Astrocyte of the spinal cord (primary cell): Measurements from ENCODE around the gene TEDC1.

ENCODE experiments used
- DNase-seq: peaks from one replicate; pipeline ENCODE4 v3.0.0; 2011; ENCODE audit warnings: low read depth, low spot score
- H3K4me3 ChIP-seq: 2 replicates; pipeline ENCODE4 v1.5.1; 2011; ENCODE audit warnings: low read depth, mild to moderate bottlenecking, low read length, moderate library complexity
- in situ Hi-C: cut with HindIII; loops from 2 replicates; pipeline ENCODE4 v1.10.0; 2017; ENCODE audit warnings: low sequenced_read_pairs
- TF ChIP-seq, protein P1 (sequence below): IDR thresholded peaks from 2 replicates; pipeline ENCODE4 v1.5.1; 2012; ENCODE audit warnings: low read depth, mild to moderate bottlenecking, low read length, inconsistent platforms

Gene TEDC1

GRCh38 chr14:105501504-105502291 is 10.7 kb downstream of the TEDC1 start:
- DNase-seq = no peak
- H3K4me3 ChIP-seq = no peak overlapping the region

DNA sequence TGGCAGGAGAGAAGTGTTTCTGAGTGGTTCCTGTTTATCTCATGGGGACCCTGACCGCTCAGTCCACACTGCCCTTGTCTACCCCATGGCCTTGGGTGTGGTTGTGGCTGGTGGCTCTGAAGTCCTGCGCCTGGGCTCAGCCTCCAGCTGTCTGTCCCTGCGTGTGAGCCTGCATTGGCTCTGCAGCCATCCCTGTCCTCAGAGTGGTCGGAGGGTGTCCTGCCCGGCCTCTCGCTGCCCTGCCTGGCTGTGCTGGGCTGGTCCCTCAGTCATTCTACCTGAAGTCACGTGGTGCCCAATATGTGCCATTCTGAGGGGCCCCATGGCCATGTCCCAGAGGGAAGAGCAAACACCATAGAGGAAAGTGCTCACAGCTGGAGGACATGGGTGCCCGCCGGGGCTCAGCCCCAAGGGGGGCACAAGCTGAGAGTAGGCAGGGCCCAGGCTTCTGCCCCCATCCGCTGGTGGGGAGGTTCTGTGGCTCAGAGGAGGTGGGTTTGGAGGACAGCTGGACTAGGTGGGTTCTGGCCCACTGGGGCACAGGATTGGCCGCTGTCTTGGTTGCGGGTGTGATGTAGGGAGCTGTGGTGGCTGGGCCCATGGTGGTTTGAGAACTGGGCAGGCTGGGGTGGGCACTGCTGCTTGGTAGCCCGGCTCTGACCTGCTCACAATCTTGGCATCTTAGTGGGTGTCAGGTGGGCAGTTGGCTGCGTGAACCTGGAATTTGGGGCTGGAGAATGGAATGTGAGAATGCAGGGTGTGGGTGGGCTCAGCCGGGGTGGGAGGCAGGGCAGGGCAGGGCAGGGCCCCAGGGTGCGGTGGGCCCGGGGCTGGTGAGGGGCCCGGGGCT is 11.6 kb downstream of the TEDC1 start:
- TF ChIP-seq, protein P1, sequence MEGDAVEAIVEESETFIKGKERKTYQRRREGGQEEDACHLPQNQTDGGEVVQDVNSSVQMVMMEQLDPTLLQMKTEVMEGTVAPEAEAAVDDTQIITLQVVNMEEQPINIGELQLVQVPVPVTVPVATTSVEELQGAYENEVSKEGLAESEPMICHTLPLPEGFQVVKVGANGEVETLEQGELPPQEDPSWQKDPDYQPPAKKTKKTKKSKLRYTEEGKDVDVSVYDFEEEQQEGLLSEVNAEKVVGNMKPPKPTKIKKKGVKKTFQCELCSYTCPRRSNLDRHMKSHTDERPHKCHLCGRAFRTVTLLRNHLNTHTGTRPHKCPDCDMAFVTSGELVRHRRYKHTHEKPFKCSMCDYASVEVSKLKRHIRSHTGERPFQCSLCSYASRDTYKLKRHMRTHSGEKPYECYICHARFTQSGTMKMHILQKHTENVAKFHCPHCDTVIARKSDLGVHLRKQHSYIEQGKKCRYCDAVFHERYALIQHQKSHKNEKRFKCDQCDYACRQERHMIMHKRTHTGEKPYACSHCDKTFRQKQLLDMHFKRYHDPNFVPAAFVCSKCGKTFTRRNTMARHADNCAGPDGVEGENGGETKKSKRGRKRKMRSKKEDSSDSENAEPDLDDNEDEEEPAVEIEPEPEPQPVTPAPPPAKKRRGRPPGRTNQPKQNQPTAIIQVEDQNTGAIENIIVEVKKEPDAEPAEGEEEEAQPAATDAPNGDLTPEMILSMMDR = no peak
- H3K4me3 ChIP-seq = no peak overlapping the region
- in situ Hi-C loops = no loop called here
- DNase-seq = no peak

More at GRCh38 chr14:105501504-105502291, 10.7 kb downstream of the TEDC1 start:
- in situ Hi-C loops = no loop called here
- TF ChIP-seq, protein P1 = no peak

DNA sequence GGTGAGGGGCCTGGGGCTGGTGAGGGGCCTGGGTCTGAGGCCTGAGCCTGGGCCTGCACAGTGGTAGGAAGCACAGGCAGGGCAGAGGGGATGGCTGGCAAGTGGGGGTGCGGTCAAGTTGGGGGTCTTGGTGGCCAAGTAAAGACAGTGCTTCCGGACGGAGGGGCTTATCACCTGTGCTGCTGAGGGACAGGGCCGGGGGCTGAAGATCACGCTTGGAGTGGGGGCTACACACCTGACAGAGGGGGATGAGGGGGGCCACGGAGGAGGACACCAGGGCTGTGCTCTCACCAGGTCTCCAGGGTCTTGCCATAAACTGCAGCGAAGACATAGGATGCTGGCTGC is 12.2 kb downstream of the TEDC1 start:
- DNase-seq = no peak
- no peak overlapping the region for H3K4me3 ChIP-seq
- in situ Hi-C loops = no loop called here
- TF ChIP-seq, protein P1 = no peak

- DNase-seq = no peak
- H3K4me3 ChIP-seq = no peak overlapping the region
- in situ Hi-C loops = no loop called here
- TF ChIP-seq, protein P1 = no peak
These were observed 13.1 kb downstream of the TEDC1 start for GRCh38 chr14:105503935-105504692.

DNA sequence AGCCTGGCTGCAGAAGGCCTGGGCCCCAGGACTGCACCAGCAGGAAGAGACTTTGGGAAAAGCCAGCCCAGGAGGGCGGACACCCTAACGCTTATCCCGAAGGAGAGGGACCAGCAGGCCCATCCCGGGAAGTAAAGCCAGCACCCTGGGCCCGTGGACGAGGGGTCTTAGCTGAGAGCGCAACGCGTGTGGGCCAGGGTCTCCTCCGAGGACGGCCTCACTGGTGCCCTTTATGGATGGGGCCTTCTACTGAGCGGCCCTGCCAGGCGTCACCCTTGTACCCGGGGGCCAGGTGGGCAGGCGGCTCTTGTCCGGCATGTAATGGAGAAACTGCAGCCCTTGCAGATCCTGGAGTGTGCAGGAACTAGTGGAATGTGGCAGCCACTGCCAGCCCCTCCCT is 14.1 kb downstream of the TEDC1 start:
- in situ Hi-C loops = no loop called here
- no peak for DNase-seq
- no peak overlapping the region for H3K4me3 ChIP-seq
- TF ChIP-seq, protein P1 = no peak

DNA sequence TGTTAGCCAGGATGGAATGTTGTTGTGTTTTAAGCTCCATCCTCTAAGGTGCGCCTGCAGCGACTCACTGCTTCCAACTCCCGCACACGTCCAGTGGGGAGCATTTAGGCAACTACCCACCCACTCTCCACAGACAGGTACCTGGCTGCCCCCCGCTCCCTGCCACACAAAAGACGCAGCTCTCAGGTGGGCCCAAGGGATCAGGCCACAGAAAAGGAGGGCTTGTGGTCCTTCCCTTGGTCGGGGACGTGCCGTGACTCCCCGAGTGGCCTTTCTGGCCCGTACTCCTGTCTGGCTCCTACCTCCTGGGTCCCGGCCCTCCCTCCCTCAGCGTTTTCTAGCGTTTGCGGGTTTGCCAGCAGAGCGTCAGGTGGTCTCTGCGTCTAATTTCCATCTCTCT is 16.2 kb downstream of the TEDC1 start:
- no peak overlapping the region for H3K4me3 ChIP-seq
- DNase-seq = no peak
- in situ Hi-C loops = no loop called here
- TF ChIP-seq, protein P1 = no peak
